ENCODE data around the gene KRTAP4-8.

DNA sequence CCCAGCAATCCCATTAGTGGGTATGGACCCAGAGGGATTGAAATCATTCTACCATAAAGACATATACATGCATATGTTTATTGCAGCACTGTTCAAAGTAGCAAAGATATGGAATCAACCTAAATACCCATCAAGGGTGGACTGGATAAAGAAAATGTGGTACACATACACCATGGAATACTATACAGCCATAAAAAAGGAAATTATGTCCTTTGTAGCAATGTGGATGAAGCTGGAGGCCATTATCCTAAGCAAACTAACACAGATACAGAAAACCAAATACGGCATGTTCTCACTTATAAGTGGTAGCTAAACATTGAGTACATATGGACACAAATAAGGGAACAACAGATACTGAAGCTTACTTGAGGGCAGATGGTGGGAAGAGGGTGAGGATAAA, 40.4 kb downstream of the KRTAP4-8 start:
- TF ChIP-seq, protein P1, sequence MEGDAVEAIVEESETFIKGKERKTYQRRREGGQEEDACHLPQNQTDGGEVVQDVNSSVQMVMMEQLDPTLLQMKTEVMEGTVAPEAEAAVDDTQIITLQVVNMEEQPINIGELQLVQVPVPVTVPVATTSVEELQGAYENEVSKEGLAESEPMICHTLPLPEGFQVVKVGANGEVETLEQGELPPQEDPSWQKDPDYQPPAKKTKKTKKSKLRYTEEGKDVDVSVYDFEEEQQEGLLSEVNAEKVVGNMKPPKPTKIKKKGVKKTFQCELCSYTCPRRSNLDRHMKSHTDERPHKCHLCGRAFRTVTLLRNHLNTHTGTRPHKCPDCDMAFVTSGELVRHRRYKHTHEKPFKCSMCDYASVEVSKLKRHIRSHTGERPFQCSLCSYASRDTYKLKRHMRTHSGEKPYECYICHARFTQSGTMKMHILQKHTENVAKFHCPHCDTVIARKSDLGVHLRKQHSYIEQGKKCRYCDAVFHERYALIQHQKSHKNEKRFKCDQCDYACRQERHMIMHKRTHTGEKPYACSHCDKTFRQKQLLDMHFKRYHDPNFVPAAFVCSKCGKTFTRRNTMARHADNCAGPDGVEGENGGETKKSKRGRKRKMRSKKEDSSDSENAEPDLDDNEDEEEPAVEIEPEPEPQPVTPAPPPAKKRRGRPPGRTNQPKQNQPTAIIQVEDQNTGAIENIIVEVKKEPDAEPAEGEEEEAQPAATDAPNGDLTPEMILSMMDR (conservative IDR thresholded peaks at IDR 0.05; ENCODE audit: low read length): no peak
- no peak for TF ChIP-seq EZH2phosphoT487 (IDR thresholded peaks at IDR 0.05; ENCODE audit: borderline replicate concordance)
